ENCODE data around the gene ACTR10. TPM values are rescaled to one million over a fixed set of nuclear protein-coding genes. Genes with fewer than 3 reads are reported as not detected.

Gene ACTR10
- total and polyA plus RNA-seq, 9 of the 15 experiments (the other 6 are each of a cell fraction or from before 2014, with no cell fraction given): 22.0 to 66.1 (median 34.1) TPM

GRCh38 chr14:58239244-58240195 lies 39.6 kb downstream of the ACTR10 start (continued):
- TF ChIP-seq ZNF551 (CRISPR knock-in tag; IDR thresholded peaks at IDR 0.05) (no peak), ETV1 (tag; conservative IDR thresholded peaks at IDR 0.05; ENCODE audit: low read depth) (no peak; the same call in 1 of the 2 replicates), CEBPZ (IDR thresholded peaks at IDR 0.05; ENCODE audit: borderline replicate concordance, low read depth, low read length) (no peak), PURB (CRISPR knock-in tag; IDR thresholded peaks at IDR 0.05; ENCODE audit: low read depth) (no peak), ZC3H4 (CRISPR knock-in tag; IDR thresholded peaks at IDR 0.05; ENCODE audit: borderline replicate concordance) (no peak), RBM15 (IDR thresholded peaks at IDR 0.05; ENCODE audit: insufficient read depth, low read length) (no peak)
